Measurements from ENCODE around the gene TRMO.

Gene TRMO

GRCh38 chr9:97895695-97896332 is 26.5 kb downstream of the TRMO start:
- TF ChIP-seq FOXP2 (optimal IDR thresholded peaks at IDR 0.05; ENCODE audit: borderline replicate concordance, extremely low read depth, extremely low read length, insufficient read depth) = no peak

GRCh38 chr9:97895211-97895610 is 27.1 kb downstream of the TRMO start:
- TF ChIP-seq TAF1 (IDR thresholded peaks at IDR 0.05; ENCODE audit: borderline replicate concordance, insufficient read depth, low read length) = no peak
- TF ChIP-seq POLR2AphosphoS5 (IDR thresholded peaks at IDR 0.05; ENCODE audit: low read depth, low read length) = no peak
- no peak for TF ChIP-seq FOXP2 (optimal IDR thresholded peaks at IDR 0.05; ENCODE audit: borderline replicate concordance, extremely low read depth, extremely low read length, insufficient read depth)
- TF ChIP-seq SIN3A (IDR thresholded peaks at IDR 0.05; ENCODE audit: borderline replicate concordance, insufficient read depth, low read length) = no peak
- TF ChIP-seq REST (IDR thresholded peaks at IDR 0.05; ENCODE audit: insufficient read depth in 1 of 2, low read depth in 2 of 2, low read length in 2 of 2) = no peak

GRCh38 chr9:97892421-97892820 is 29.9 kb downstream of the TRMO start:
- TF ChIP-seq SIN3A (IDR thresholded peaks at IDR 0.05; ENCODE audit: borderline replicate concordance, insufficient read depth, low read length) = no peak
- TF ChIP-seq REST (IDR thresholded peaks at IDR 0.05; ENCODE audit: insufficient read depth in 1 of 2, low read depth in 2 of 2, low read length in 2 of 2) = no peak
- no peak for TF ChIP-seq TAF1 (IDR thresholded peaks at IDR 0.05; ENCODE audit: borderline replicate concordance, insufficient read depth, low read length)
- no peak for TF ChIP-seq POLR2AphosphoS5 (IDR thresholded peaks at IDR 0.05; ENCODE audit: low read depth, low read length)
- TF ChIP-seq FOXP2 (optimal IDR thresholded peaks at IDR 0.05; ENCODE audit: borderline replicate concordance, extremely low read depth, extremely low read length, insufficient read depth) = no peak

- TF ChIP-seq REST (IDR thresholded peaks at IDR 0.05; ENCODE audit: insufficient read depth in 1 of 2, low read depth in 2 of 2, low read length in 2 of 2) = no peak
- TF ChIP-seq POLR2AphosphoS5 (IDR thresholded peaks at IDR 0.05; ENCODE audit: low read depth, low read length) = no peak
- no peak for TF ChIP-seq FOXP2 (optimal IDR thresholded peaks at IDR 0.05; ENCODE audit: borderline replicate concordance, extremely low read depth, extremely low read length, insufficient read depth)
- TF ChIP-seq SIN3A (IDR thresholded peaks at IDR 0.05; ENCODE audit: borderline replicate concordance, insufficient read depth, low read length) = no peak
- TF ChIP-seq TAF1 (IDR thresholded peaks at IDR 0.05; ENCODE audit: borderline replicate concordance, insufficient read depth, low read length) = no peak
Measured at GRCh38 chr9:97891736-97892135, 30.6 kb downstream of the TRMO start.

GRCh38 chr9:97889941-97890887 is 32.1 kb downstream of the TRMO start:
- TF ChIP-seq FOXP2 (optimal IDR thresholded peaks at IDR 0.05; ENCODE audit: borderline replicate concordance, extremely low read depth, extremely low read length, insufficient read depth) = no peak
- TF ChIP-seq SIN3A (IDR thresholded peaks at IDR 0.05; ENCODE audit: borderline replicate concordance, insufficient read depth, low read length) = no peak
- TF ChIP-seq REST (IDR thresholded peaks at IDR 0.05; ENCODE audit: insufficient read depth in 1 of 2, low read depth in 2 of 2, low read length in 2 of 2) = no peak
- TF ChIP-seq TAF1 (IDR thresholded peaks at IDR 0.05; ENCODE audit: borderline replicate concordance, insufficient read depth, low read length) = no peak
- no peak for TF ChIP-seq POLR2AphosphoS5 (IDR thresholded peaks at IDR 0.05; ENCODE audit: low read depth, low read length)
